Measurements from ENCODE around the gene SLC35G6.

GRCh38 chr17:7497636-7498035 lies 16.4 kb downstream of the SLC35G6 start:
- TF ChIP-seq CTCF (IDR thresholded peaks at IDR 0.05) (no peak), POLR2A (IDR thresholded peaks at IDR 0.05) (no peak), EP300 (IDR thresholded peaks at IDR 0.05; ENCODE audit: low read depth) (no peak), POLR2AphosphoS5 (IDR thresholded peaks at IDR 0.05) (no peak)
